IMR-90 (cell line): ENCODE results near the gene RPL10. TPM values are rescaled to one million over a fixed set of nuclear protein-coding genes. Genes with fewer than 3 reads are reported as not detected.

ENCODE experiments used
- ATAC-seq: fragments of 200-7000 bp; cut with Tn5 transposase; 2 replicates; pipeline ENCODE4 v1.9.1; 2020; ENCODE audit warnings: low read depth, mild to moderate bottlenecking, moderate library complexity
- BruUV-seq: library from RNA; stranded (reverse); fragments of 400-500 nt; replicated peaks from 2 replicates; lab custom pipeline; 2021; lab: Mats Ljungman, UMichigan
- CTCF ChIA-PET: fragments of 300-600 bp; formaldehyde crosslinking; extraction: SDS; loops from one replicate; lab custom pipeline; 2021; ENCODE audit warnings: antibody characterized with exemption; lab: Yijun Ruan, JAX
- POLR2A ChIA-PET: fragments of 300-600 bp; sonication (Branson Sonifier 250); formaldehyde crosslinking; loops from one replicate; lab custom pipeline; 2022; ENCODE audit warnings: antibody characterized with exemption; ENCODE audit not compliant: unreplicated experiment; lab: Charles Lee
- DNase-seq: peaks from one replicate; pipeline ENCODE4 v3.0.0; 2013
- H2AFZ ChIP-seq: replicated peaks from 2 replicates; pipeline ENCODE3; 2013; ENCODE audit warnings: low read length, mild to moderate bottlenecking; ENCODE audit not compliant: poor library complexity
- H2AK5ac ChIP-seq: 2 replicates; pipeline ENCODE4 v1.6.1; 2013; ENCODE audit warnings: low read depth, low read length, inconsistent platforms
- H2AK9ac ChIP-seq: replicated peaks from 2 replicates; pipeline ENCODE3; 2013; ENCODE audit warnings: mild to moderate bottlenecking, low read depth, low read length, moderate library complexity; ENCODE audit not compliant: poor library complexity
- H2BK120ac ChIP-seq: 2 replicates; pipeline ENCODE4 v1.6.1; 2013; ENCODE audit warnings: low read depth, low read length, inconsistent platforms
- H2BK15ac ChIP-seq: 3 replicates; pipeline ENCODE4 v1.6.1; 2013; ENCODE audit warnings: low read depth, low read length, inconsistent platforms
- H2BK20ac ChIP-seq: 2 replicates; pipeline ENCODE4 v1.6.1; 2013; ENCODE audit warnings: low read depth, mild to moderate bottlenecking, inconsistent platforms, low read length, moderate library complexity
- H2BK5ac ChIP-seq: 2 replicates; pipeline ENCODE4 v1.6.1; 2013; ENCODE audit warnings: mild to moderate bottlenecking, low read depth, low read length, inconsistent platforms; ENCODE audit not compliant: poor library complexity, severe bottlenecking
- H3K14ac ChIP-seq: replicated peaks from 2 replicates; pipeline ENCODE4 v1.6.1; 2013; ENCODE audit warnings: low read depth, low read length, inconsistent platforms
- H3K18ac ChIP-seq: 2 replicates; pipeline ENCODE4 v1.6.1; 2013; ENCODE audit warnings: low read depth, low read length, control low read depth
- H3K23ac ChIP-seq: 2 replicates; pipeline ENCODE4 v1.6.1; 2013; ENCODE audit warnings: low read depth, low read length, inconsistent platforms
- H3K27ac ChIP-seq: 2 replicates; pipeline ENCODE4 v1.5.1; 2013; ENCODE audit warnings: mild to moderate bottlenecking, control low read depth, low read length; ENCODE audit not compliant: insufficient read depth
- H3K27me3 ChIP-seq: 2 replicates; pipeline ENCODE4 v1.6.1; 2013; ENCODE audit warnings: low read length; ENCODE audit not compliant: control insufficient read depth, insufficient read depth
- H3K36me3 ChIP-seq: 2 replicates; pipeline ENCODE4 v1.6.1; 2013; ENCODE audit warnings: low read length, mixed read lengths; ENCODE audit not compliant: control insufficient read depth, insufficient read depth
- H3K4ac ChIP-seq: 2 replicates; pipeline ENCODE4 v1.6.1; 2013; ENCODE audit warnings: low read depth, low read length, inconsistent platforms
- H3K4me1 ChIP-seq: 2 replicates; pipeline ENCODE4 v1.6.1; 2013; ENCODE audit warnings: low read length, mixed read lengths; ENCODE audit not compliant: control insufficient read depth, insufficient read depth
- H3K4me2 ChIP-seq: 2 replicates; pipeline ENCODE4 v1.6.1; 2013; ENCODE audit warnings: low read depth, mild to moderate bottlenecking, control low read depth, low read length, moderate library complexity
- H3K4me3 ChIP-seq: 2 replicates; pipeline ENCODE4 v1.5.1; 2013; ENCODE audit warnings: low read depth, mild to moderate bottlenecking, control low read depth, low read length, moderate library complexity; ENCODE audit not compliant: insufficient read depth
- H3K56ac ChIP-seq: 2 replicates; pipeline ENCODE4 v1.6.1; 2013; ENCODE audit warnings: low read length, inconsistent platforms; ENCODE audit not compliant: insufficient read depth; ENCODE audit errors: extremely low read depth
- H3K79me1 ChIP-seq, 2 experiments: 2 replicates each; pipeline ENCODE4 v1.6.1; 2013; ENCODE audit warnings: low read length in 2 of 2, inconsistent platforms in 1 of 2, low read depth in 1 of 2
- H3K9ac ChIP-seq: 2 replicates; pipeline ENCODE4 v1.6.1; 2013; ENCODE audit warnings: low read depth, low read length, control low read depth
- H3K9me1 ChIP-seq: 2 replicates; pipeline ENCODE4 v1.6.1; 2013; ENCODE audit warnings: low read length, inconsistent platforms; ENCODE audit not compliant: insufficient read depth
- H3K9me3 ChIP-seq: 2 replicates; pipeline ENCODE4 v1.6.1; 2013; ENCODE audit warnings: low read length; ENCODE audit not compliant: control insufficient read depth, insufficient read depth
- H4K20me1 ChIP-seq: 2 replicates; pipeline ENCODE4 v1.6.1; 2013; ENCODE audit warnings: low read length, inconsistent platforms; ENCODE audit not compliant: insufficient read depth
- H4K5ac ChIP-seq: 2 replicates; pipeline ENCODE4 v1.6.1; 2013; ENCODE audit warnings: mild to moderate bottlenecking, low read depth, low read length, control low read depth
- H4K8ac ChIP-seq, 2 experiments: 2 replicates each; pipeline ENCODE4 v1.6.1; 2013; ENCODE audit warnings: low read depth in 2 of 2, low read length in 2 of 2, control low read depth in 1 of 2, inconsistent platforms in 1 of 2
- H4K91ac ChIP-seq: 2 replicates; pipeline ENCODE4 v1.6.1; 2013; ENCODE audit warnings: low read depth, low read length, inconsistent platforms; ENCODE audit not compliant: insufficient read depth
- CHD1 ChIP-seq: IDR thresholded peaks from 2 replicates; pipeline ENCODE4 v1.6.1; 2012; ENCODE audit warnings: low read depth, low read length, improper control_type of control experiment
- MAZ ChIP-seq: IDR thresholded peaks from 2 replicates; pipeline ENCODE4 v1.6.1; 2012; ENCODE audit warnings: low read depth, mild to moderate bottlenecking, low read length, improper control_type of control experiment, moderate library complexity, borderline replicate concordance
- POLR2A ChIP-seq: IDR thresholded peaks from 2 replicates; pipeline ENCODE4 v1.6.1; 2012; ENCODE audit warnings: mild to moderate bottlenecking, low read depth, low read length
- RCOR1 ChIP-seq: IDR thresholded peaks from 2 replicates; pipeline ENCODE4 v1.6.1; 2012; ENCODE audit warnings: mild to moderate bottlenecking, low read length, improper control_type of control experiment; ENCODE audit not compliant: insufficient replicate concordance
- SMC3 ChIP-seq: fragments of 150-350 bp; IDR thresholded peaks from 2 replicates; pipeline ENCODE4 v1.6.1; 2016; ENCODE audit warnings: low read depth, mild to moderate bottlenecking, antibody characterized with exemption, low read length, moderate library complexity
- WGBS, 2 experiments: methylation state at CpG; one replicate each; pipeline versions ENCODE4 v1.1.5 to v1.1.7; 2013; ENCODE audit warnings: missing lambda C conversion rate in 2 of 2; ENCODE audit not compliant: insufficient read length in 1 of 2; ENCODE audit errors: extremely low coverage in 2 of 2; 5-methylcytosine and 5-hydroxymethylcytosine counted together
- dilution Hi-C: fragments of 300-500 bp; cut with HindIII; formaldehyde crosslinking; loops from one replicate; pipeline ENCODE4 v1.14.3; 2018; ENCODE audit warnings: low sequenced_read_pairs; ENCODE audit not compliant: unreplicated experiment
- in situ Hi-C: fragments of 300-500 bp; cut with MboI; formaldehyde crosslinking; loops from 3 replicates; pipeline ENCODE4 v1.14.3; 2019; ENCODE audit warnings: low sequenced_read_pairs, inconsistent platforms, mixed read lengths
- intact Hi-C: fragments of 100-400 bp; cut with micrococcal nuclease; formaldehyde crosslinking; loops from 2 replicates; pipeline ENCODE4 v1.10.0; 2022
- polyA plus RNA-seq, 3 experiments: library from polyadenylated mRNA; depleted of rRNA; stranded (reverse); fragments of >200 nt; gene quantifications; 2 replicates each; pipeline ENCODE4 v1.2.3, GENCODE V29; 2012; ENCODE audit warnings: low replicate concordance in 1 of 3
- total RNA-seq: library from RNA; depleted of rRNA; stranded (reverse); fragments of >200 nt; gene quantifications from 2 replicates; pipeline ENCODE4 v1.2.3, GENCODE V29; 2012

The RPL10 gene
- total and polyA plus RNA-seq, 2 of the 4 experiments (the other 2 are of a cell fraction): 1,582 to 7,467 TPM

DNA sequence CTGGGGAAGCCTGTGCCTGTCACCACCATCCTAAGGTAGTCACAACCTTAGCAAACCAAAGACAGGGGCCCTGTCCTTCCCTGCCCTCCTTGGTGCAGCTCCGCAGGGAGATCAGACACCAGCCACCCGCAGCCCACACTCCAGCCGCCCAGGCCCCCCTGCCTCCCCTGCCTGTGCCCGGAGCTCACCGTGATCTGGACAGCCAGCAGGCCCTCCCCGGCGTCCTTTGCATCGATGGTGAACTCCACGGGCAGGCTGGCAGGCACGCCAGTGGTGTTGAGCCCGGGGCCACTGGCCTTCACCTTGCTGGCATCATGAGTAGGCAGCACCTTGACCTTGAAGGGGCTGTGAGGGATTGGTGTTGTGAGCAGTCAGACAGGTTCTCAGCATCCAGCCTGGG is 40.2 kb upstream of the RPL10 start:
- Histone ChIP-seq H2AK9ac (no peak overlapping the region), H4K5ac (no peak overlapping the region), H2AK5ac (no peak overlapping the region), H2BK120ac (no peak overlapping the region), H2AFZ (no peak overlapping the region), H3K27ac (no peak overlapping the region), H3K9me1 (no peaks in the 10 kb centered on the region), H2BK15ac (no peak overlapping the region), H4K20me1 (peaks cover 99% of the 10 kb centered on the region), H3K14ac (no peak overlapping the region), H3K4ac (no peak overlapping the region), H3K4me2 (no peak overlapping the region), H3K9ac (no peak overlapping the region), H3K56ac (no peak overlapping the region), H3K36me3 (peaks cover 95% of the 10 kb centered on the region), H3K4me3 (no peak overlapping the region), H3K23ac (no peak overlapping the region), H3K79me1 (peaks cover 9 to 37% of the 10 kb centered on the region in 2 experiments; a peak in 2 of 4 replicates), H2BK20ac (no peak overlapping the region), H2BK5ac (no peak overlapping the region), H3K18ac (no peak overlapping the region), H3K27me3 (no peaks in the 10 kb centered on the region), H4K8ac (no peak overlapping the region), H3K4me1 (no peaks in the 10 kb centered on the region), H3K9me3 (no peaks in the 10 kb centered on the region), H4K91ac (no peak overlapping the region)
- ATAC-seq (no peak), DNase-seq (no peak)
- BruUV-seq: no TSS peak
- intact Hi-C loops (no loop called here), dilution Hi-C loops (no loop called here), in situ Hi-C loops (no loop called here)
- CTCF ChIA-PET: no interaction called here
- POLR2A ChIA-PET: no interaction called here
- TF ChIP-seq POLR2A: no peak
- TF ChIP-seq CHD1: no peak
- TF ChIP-seq RCOR1: no peak
- no peak for TF ChIP-seq SMC3
- TF ChIP-seq MAZ: no peak
- 96% methylated on average over 4 of the region's 11 CpGs; no CpG with 5 or more reads in 1 of the 2 experiments for WGBS, 2 experiments
